Measurements from ENCODE around the gene BBS2.
A peak's percentile ranks its signal among the peaks of the same experiment; 100 is the strongest.

BBS2 gene

GRCh38 chr16:56482683-56483236 lies 37.1 kb downstream of the BBS2 start:
- ChIA-PET CTCF (interaction anchor here (0.7 to 2.3 kb wide), 3 partner anchors 31 to 443 kb away, joined by 3 to 8 read pairs (median 4); no protein-coding TSS in a partner anchor), POLR2A (interaction anchor here (0.6 kb wide), 1 partner anchor 386 kb away, joined by 4 read pairs; no protein-coding TSS in a partner anchor)
- TF ChIP-seq ZNF280D (tag by site-specific recombination; IDR thresholded peaks at IDR 0.05) = no peak
- peak; percentile 51 for TF ChIP-seq PRDM10 (tag by site-specific recombination; IDR thresholded peaks at IDR 0.05)
- no peak for TF ChIP-seq ZIC2 (tag by site-specific recombination; IDR thresholded peaks at IDR 0.05)
- no peak for TF ChIP-seq PRDM2 (tag by site-specific recombination; IDR thresholded peaks at IDR 0.05; ENCODE audit: borderline replicate concordance)
- TF ChIP-seq PBX3 (CRISPR knock-in tag; IDR thresholded peaks at IDR 0.05) = no peak
- no peak for TF ChIP-seq ZBTB8A (tag by site-specific recombination; IDR thresholded peaks at IDR 0.05)
- 0 out of 2 replicates have a peak, but pooled peaks have one; percentile 20 for TF ChIP-seq FEZF1 (tag by site-specific recombination; IDR thresholded peaks at IDR 0.05)
- TF ChIP-seq ZNF302 (tag by site-specific recombination; IDR thresholded peaks at IDR 0.05; ENCODE audit: low read depth) = no peak
- TF ChIP-seq ZNF530 (tag by site-specific recombination; IDR thresholded peaks at IDR 0.05; ENCODE audit: low read depth) = no peak

More at GRCh38 chr16:56482683-56483236, 37.1 kb downstream of the BBS2 start:
- no peak overlapping the region for H3K27ac ChIP-seq (ENCODE audit: extremely low read depth, low read depth, low read length)
- no peak overlapping the region for H3K4me3 ChIP-seq (ENCODE audit: low read depth, low read length)
- H3K9me3 ChIP-seq (ENCODE audit: control insufficient read depth, insufficient read depth, low read depth, low read length) = no peaks in the 10 kb centered on the region
- H3K36me3 ChIP-seq (ENCODE audit: control insufficient read depth in 2 of 2, insufficient read depth in 1 of 2, low read length in 2 of 2) = peaks cover 9 to 42% of the 10 kb centered on the region in 2 experiments
- H3K4me1 ChIP-seq (ENCODE audit: control insufficient read depth, insufficient read depth, low read length) = peaks cover 6% of the 10 kb centered on the region
